ENCODE results near the gene TAMALIN.

TAMALIN gene

DNA sequence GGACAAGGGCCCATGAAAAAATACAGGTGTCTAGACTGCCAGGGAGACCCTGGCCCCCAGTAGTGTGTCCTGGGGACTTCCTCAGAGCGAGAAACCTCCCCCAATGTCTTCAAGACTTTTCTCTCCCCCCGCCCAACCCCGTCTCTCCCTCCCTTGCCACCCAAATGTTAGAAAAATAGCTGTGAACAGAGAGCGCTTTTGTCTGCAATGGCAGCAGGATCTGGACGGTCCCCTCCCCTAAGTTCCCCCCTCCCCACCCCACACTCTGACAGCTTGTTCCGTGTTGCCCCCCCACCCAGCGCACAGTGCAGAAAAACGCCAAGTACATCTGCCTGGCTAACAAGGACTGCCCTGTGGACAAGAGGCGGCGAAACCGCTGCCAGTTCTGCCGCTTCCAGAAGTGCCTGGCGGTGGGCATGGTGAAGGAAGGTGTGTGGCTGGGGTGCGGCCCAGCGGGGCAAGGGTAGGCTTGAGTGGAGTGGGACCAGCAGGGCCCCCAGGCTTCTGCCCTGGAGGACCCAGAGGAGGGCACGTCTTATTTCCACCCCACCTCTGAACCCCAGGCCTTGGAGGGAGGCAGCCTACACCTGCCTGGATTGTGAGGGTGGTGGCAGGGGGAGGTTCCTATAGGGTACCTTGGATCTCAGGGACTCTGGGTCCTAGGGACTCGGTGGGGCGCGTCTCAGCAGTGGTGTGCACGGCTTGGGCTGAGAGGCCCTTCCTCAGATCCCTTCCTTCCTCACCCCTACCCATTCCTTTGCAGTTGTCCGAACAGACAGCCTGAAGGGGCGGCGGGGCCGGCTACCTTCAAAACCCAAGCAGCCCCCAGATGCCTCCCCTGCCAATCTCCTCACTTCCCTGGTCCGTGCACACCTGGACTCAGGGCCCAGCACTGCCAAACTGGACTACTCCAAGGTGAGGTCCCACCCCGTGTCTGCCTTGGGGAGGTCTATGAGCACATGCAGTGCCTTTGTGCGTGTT is 49.3 kb downstream of the TAMALIN start:
- DNase-seq, result no peak

- DNase-seq, result peak; percentile 23
Measured at GRCh38 chr12:52056801-52057637, 50.3 kb downstream of the TAMALIN start.

GRCh38 chr12:52057638-52058576 is 51.2 kb downstream of the TAMALIN start:
- DNase-seq, result peak; percentile 15

DNA sequence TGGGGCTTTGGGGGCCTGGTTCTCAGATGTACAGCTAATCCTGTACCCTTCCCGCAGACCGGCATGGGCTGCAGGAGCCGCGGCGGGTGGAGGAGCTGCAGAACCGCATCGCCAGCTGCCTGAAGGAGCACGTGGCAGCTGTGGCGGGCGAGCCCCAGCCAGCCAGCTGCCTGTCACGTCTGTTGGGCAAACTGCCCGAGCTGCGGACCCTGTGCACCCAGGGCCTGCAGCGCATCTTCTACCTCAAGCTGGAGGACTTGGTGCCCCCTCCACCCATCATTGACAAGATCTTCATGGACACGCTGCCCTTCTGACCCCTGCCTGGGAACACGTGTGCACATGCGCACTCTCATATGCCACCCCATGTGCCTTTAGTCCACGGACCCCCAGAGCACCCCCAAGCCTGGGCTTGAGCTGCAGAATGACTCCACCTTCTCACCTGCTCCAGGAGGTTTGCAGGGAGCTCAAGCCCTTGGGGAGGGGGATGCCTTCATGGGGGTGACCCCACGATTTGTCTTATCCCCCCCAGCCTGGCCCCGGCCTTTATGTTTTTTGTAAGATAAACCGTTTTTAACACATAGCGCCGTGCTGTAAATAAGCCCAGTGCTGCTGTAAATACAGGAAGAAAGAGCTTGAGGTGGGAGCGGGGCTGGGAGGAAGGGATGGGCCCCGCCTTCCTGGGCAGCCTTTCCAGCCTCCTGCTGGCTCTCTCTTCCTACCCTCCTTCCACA is 52.0 kb downstream of the TAMALIN start:
- DNase-seq, result peak; percentile 36

GRCh38 chr12:52059582-52060497 is 53.1 kb downstream of the TAMALIN start:
- peak; percentile 59 for DNase-seq

DNA sequence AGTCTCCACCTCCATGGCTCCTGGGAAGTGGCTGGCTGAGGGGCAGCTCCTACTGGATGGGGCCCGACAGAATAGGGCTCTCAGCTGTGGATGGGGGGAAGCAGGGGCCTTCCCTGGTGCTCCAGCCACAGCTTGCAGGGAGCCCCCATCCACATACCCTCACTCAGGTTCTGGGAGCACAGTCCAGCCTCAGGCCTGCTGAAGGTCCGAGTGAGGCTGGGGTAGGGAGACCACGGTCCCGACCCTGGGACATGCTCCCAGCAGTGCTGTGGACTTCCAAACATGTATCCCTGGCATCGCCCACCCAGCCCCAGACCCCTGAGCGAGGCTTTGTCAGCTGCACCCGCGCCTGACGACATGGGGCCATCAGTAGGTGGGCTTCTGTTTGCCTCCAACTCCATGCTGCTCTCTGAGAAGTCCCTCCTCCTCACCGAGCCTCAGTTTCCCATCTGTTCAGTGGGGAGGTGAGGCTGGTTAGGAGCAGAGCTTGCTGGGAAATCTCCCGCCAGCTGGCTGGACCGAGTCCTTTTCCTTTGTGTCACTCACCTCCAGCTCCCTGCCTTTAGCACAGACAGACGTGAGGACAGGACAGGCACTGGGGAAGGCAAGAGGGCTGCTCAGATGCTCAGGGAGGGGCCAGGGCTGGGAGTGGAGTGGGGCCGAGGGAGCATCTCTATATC is 53.9 kb downstream of the TAMALIN start:
- peak; percentile 41 for DNase-seq

- peak; percentile 28 for DNase-seq
Measured at GRCh38 chr12:52061470-52062166, 54.9 kb downstream of the TAMALIN start.

DNA sequence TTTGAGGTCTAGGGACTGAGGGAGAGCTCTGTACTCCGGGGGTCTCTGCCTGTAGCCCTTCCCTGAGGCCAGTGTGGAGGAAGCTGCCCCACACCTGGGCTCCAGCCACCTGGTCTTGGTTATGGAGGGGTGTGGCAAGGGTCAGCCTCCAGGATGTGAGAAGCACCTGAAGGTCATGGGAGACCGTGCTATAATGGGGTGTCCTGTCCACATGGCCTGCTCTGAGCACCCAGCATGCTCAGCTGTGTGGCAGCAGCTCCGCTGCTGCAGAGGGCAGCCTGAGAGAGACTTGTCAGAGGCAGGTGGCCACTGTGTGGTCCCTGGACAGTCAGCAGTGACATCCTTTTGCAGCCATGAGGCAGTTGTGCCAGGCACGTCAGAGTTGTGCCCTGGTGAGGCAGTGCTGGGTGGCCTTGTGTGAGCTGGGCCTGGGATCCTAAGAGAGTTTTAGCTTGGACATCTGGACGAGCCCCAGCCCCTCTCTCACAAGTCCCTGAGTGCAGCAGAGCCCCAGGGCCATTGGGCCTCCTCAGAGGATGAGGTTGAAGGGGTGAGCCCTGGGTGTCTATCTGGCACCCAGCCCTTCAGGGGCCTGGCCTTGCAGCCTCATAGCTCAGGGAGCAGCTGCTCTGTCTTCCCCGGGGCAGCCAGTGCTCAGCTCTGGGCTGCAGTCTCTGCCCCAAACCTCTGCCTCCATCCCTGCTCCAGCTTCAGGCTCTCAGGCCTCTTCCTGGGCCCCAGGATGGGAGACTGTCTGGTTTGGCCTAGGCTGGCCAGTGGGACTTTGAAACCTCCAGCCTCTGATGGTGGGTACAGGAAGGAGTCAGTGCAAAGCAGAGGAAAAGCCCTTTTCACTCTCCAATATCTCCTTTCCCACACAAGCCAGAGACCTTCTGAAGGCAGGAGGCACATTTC is 55.7 kb downstream of the TAMALIN start:
- peak; percentile 18 for DNase-seq

DNA sequence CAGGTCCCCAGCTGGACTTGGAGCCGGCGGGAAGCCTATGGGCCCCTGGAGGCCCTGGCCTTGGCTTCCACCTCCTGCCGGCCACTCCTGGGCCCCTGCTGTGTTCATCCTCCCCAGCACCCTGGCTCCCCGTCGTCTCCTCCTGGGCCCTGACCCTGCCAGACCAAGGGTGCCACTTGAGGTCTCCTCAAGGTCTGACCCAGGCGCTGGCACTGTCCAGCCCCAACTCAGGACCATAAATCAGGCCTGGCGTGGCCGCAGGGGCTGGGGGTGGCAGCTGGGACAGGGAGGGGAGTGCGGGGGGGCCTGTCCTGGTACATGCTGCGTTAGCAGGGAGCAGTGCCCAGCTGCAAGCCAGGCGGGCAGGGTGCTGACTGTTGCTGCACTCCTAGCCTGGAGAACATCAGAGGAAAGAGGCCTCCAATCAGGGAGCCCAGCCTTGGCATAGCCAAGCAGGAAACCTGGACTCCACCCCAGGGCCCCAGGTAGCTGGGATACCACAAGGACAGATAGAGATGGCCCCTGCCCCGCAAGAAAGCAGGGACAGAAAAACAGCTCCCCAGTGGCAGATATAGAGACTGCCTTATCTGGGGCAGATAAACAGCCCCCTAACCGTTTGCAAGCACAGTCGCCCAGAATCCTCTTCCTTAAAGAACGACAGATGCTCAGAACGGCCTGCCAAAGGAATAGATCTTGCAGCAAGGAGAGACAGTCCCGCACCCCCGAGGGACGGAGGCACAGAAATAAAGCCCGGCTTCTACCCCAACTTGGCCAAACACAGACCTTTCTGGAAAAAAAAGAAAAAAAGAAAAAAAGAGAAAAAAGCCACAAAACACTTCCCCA is 56.6 kb downstream of the TAMALIN start:
- DNase-seq, result no peak

DNA sequence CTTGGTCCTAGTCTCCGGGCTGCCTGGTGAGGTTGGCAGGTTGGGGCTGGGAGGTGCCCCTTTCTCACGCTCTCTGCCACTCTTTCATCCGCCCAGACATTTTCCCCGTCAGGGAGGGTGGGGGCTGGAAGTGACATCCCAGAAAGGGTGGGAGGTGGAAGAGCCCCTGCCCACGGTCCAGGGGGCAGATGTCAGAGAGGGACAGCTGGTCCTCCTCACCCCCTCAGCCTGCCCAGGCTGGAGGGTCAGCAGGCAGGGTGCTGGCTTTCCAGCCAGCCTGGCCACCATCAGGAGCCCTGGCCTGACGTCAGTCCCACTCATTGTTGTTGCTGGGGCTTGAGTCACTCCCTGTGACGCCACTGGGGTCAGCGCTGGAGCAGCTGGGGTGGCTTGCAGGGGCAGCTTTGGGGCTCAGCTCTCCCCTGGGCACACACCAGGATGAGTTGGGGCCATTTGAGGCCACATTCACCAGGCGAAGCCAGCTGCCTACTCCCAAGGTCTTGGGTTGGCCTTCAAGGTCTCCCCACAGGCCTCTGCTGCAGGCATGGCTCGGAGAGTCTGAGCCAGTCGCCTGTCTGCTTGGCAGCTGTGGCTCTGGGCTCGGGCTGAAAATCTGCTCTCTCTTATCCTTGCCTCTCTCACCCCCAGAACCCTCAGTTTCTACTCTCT is 57.4 kb downstream of the TAMALIN start:
- DNase-seq, result no peak

Data from CD4-positive, alpha-beta T cell treated with Interleukin-12 subunit alpha and Interleukin-12 subunit beta, for 1 hour (primary cell).